ENCODE measurements around the gene TICRR.

Gene TICRR

GRCh38 chr15:89666858-89667705 lies 91.8 kb downstream of the TICRR start:
- Histone ChIP-seq H3K9me3 (ENCODE audit: insufficient read depth, low read length, severe bottlenecking) (no peaks in the 10 kb centered on the region), H3K27me3 (ENCODE audit: insufficient read depth, low read length, poor library complexity) (peaks cover 7% of the 10 kb centered on the region), H4K20me1 (ENCODE audit: insufficient read depth, low read length) (no peaks in the 10 kb centered on the region), H3K36me3 (ENCODE audit: insufficient read depth, low read length) (no peaks in the 10 kb centered on the region), H3K9ac (ENCODE audit: low read depth, low read length) (no peak overlapping the region), H3K4me1 (ENCODE audit: insufficient read depth, low read length) (no peaks in the 10 kb centered on the region), H3K4me3 (ENCODE audit: low read depth in 1 of 2, low read length in 2 of 2) (no peak overlapping the region), H3K79me2 (ENCODE audit: insufficient read depth, low read length) (no peaks in the 10 kb centered on the region), H3K27ac (ENCODE audit: low read length) (no peak overlapping the region), H2AFZ (ENCODE audit: low read depth, low read length) (no peak overlapping the region), H3K4me2 (ENCODE audit: insufficient read depth, low read length) (no peak overlapping the region)
- DNase-seq (no peak), ATAC-seq (ENCODE audit: insufficient read depth, low read depth) (no peak)
- TF ChIP-seq EZH2 (IDR thresholded peaks at IDR 0.05; ENCODE audit: borderline replicate concordance, low read depth, low read length, severe bottlenecking) (no peak), CTCF (IDR thresholded peaks at IDR 0.05; ENCODE audit: borderline replicate concordance, extremely low read depth, low read length, poor library complexity, severe bottlenecking) (no peak)

- Histone ChIP-seq H3K4me2 (ENCODE audit: insufficient read depth, low read length) (no peak overlapping the region), H3K4me3 (ENCODE audit: low read depth in 1 of 2, low read length in 2 of 2) (no peak overlapping the region), H3K27ac (ENCODE audit: low read length) (no peak overlapping the region), H3K27me3 (ENCODE audit: insufficient read depth, low read length, poor library complexity) (peaks cover 7% of the 10 kb centered on the region), H2AFZ (ENCODE audit: low read depth, low read length) (no peak overlapping the region), H3K9me3 (ENCODE audit: insufficient read depth, low read length, severe bottlenecking) (no peaks in the 10 kb centered on the region), H3K79me2 (ENCODE audit: insufficient read depth, low read length) (no peaks in the 10 kb centered on the region), H3K4me1 (ENCODE audit: insufficient read depth, low read length) (no peaks in the 10 kb centered on the region), H3K9ac (ENCODE audit: low read depth, low read length) (no peak overlapping the region), H4K20me1 (ENCODE audit: insufficient read depth, low read length) (no peaks in the 10 kb centered on the region), H3K36me3 (ENCODE audit: insufficient read depth, low read length) (no peaks in the 10 kb centered on the region)
- ATAC-seq (ENCODE audit: insufficient read depth, low read depth) (no peak), DNase-seq (no peak)
- TF ChIP-seq EZH2 (IDR thresholded peaks at IDR 0.05; ENCODE audit: borderline replicate concordance, low read depth, low read length, severe bottlenecking) (no peak), CTCF (IDR thresholded peaks at IDR 0.05; ENCODE audit: borderline replicate concordance, extremely low read depth, low read length, poor library complexity, severe bottlenecking) (no peak)
Observed at GRCh38 chr15:89667706-89667960, 92.4 kb downstream of the TICRR start.

- no peak for ATAC-seq (ENCODE audit: insufficient read depth, low read depth)
- Histone ChIP-seq H3K4me1 (ENCODE audit: insufficient read depth, low read length) (no peaks in the 10 kb centered on the region), H3K36me3 (ENCODE audit: insufficient read depth, low read length) (no peaks in the 10 kb centered on the region), H3K9me3 (ENCODE audit: insufficient read depth, low read length, severe bottlenecking) (no peaks in the 10 kb centered on the region), H3K27me3 (ENCODE audit: insufficient read depth, low read length, poor library complexity) (peaks cover 7% of the 10 kb centered on the region), H3K9ac (ENCODE audit: low read depth, low read length) (no peak overlapping the region), H4K20me1 (ENCODE audit: insufficient read depth, low read length) (no peaks in the 10 kb centered on the region), H3K27ac (ENCODE audit: low read length) (no peak overlapping the region), H2AFZ (ENCODE audit: low read depth, low read length) (no peak overlapping the region), H3K79me2 (ENCODE audit: insufficient read depth, low read length) (no peaks in the 10 kb centered on the region), H3K4me2 (ENCODE audit: insufficient read depth, low read length) (no peak overlapping the region), H3K4me3 (ENCODE audit: low read depth in 1 of 2, low read length in 2 of 2) (no peak overlapping the region)
- DNase-seq, result no peak
- TF ChIP-seq EZH2 (IDR thresholded peaks at IDR 0.05; ENCODE audit: borderline replicate concordance, low read depth, low read length, severe bottlenecking), result no peak
Observed at GRCh38 chr15:89668171-89668570, 92.9 kb downstream of the TICRR start.

- TF ChIP-seq CTCF (IDR thresholded peaks at IDR 0.05; ENCODE audit: borderline replicate concordance, extremely low read depth, low read length, poor library complexity, severe bottlenecking) (no peak), EZH2 (IDR thresholded peaks at IDR 0.05; ENCODE audit: borderline replicate concordance, low read depth, low read length, severe bottlenecking) (no peak)
- H3K27me3 ChIP-seq (ENCODE audit: insufficient read depth, low read length, poor library complexity), result peaks cover 7% of the 10 kb centered on the region
- no peak overlapping the region for H3K27ac ChIP-seq (ENCODE audit: low read length)
- H3K4me2 ChIP-seq (ENCODE audit: insufficient read depth, low read length), result no peak overlapping the region
- no peaks in the 10 kb centered on the region for H3K9me3 ChIP-seq (ENCODE audit: insufficient read depth, low read length, severe bottlenecking)
- no peak overlapping the region for H2AFZ ChIP-seq (ENCODE audit: low read depth, low read length)
- no peaks in the 10 kb centered on the region for H4K20me1 ChIP-seq (ENCODE audit: insufficient read depth, low read length)
- no peaks in the 10 kb centered on the region for H3K36me3 ChIP-seq (ENCODE audit: insufficient read depth, low read length)
- no peaks in the 10 kb centered on the region for H3K4me1 ChIP-seq (ENCODE audit: insufficient read depth, low read length)
- no peak for ATAC-seq (ENCODE audit: insufficient read depth, low read depth)
- DNase-seq, result no peak
- no peak overlapping the region for H3K4me3 ChIP-seq (ENCODE audit: low read depth in 1 of 2, low read length in 2 of 2)
- H3K9ac ChIP-seq (ENCODE audit: low read depth, low read length), result no peak overlapping the region
- H3K79me2 ChIP-seq (ENCODE audit: insufficient read depth, low read length), result no peaks in the 10 kb centered on the region
Observed at GRCh38 chr15:89669309-89669865, 94.1 kb downstream of the TICRR start.
